HG03196 (cell line): ENCODE measurements around the gene RHOBTB3.
"Not testable (repeated sequence)": the region's sequence is repeated elsewhere in the genome, so short reads cannot be mapped to it uniquely, and the experiment has no call there.

ENCODE experiments used
- ATAC-seq: cut with Tn5 transposase; IDR thresholded peaks from one replicate; pipeline ENCODE4 v1.9.1; 2021; ENCODE audit not compliant: unreplicated experiment

The RHOBTB3 gene

DNA sequence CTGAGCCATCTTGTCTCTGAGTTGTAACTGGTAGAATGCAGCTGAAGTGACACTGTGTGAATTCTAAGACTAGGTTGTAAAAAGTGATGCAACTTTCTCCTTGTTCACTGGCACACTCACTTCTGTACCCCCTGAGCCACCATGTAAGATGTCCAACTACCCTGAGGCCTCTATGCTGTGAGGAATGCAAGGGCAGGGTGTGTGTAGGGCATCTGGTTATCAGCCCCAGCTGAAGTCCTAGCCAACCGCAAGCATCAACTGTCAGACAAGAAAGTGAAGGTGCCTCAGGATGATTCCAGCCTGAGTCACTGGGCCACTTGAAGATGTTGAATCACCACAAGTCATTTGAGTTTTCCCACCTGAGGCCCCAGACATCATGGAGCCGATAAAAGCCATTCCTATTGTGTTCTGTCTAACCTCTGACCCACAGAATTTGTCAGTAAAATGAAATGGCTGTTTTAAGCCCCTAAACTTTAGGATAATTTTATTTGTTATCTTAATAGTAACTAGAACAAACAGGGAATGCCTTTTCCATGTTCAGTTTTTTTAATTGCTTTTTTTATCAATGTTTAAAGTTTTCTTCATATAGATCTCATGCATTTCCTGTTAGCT lies 18.7 kb upstream of the RHOBTB3 start:
- ATAC-seq, result no peak

DNA sequence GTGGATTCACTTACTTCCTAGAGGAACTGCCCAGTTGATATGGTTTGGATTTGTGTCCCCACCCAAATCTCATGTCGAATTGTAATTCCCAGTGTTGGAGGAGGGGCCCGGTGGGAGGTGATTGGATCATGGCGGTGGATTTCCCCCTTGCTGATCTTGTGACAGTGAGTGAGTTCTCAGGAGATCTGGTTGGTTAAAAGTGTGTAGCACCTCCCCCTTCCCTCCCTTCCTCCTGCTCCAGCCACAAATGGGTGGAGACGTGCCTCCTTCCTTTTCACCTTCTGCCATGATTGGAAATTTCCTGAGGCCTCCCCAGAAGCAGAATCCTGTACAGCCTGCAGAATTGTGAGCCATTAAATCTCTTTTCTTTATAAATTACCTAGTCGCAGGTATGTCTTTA lies 17.9 kb upstream of the RHOBTB3 start:
- ATAC-seq, result not testable (repeated sequence)

DNA sequence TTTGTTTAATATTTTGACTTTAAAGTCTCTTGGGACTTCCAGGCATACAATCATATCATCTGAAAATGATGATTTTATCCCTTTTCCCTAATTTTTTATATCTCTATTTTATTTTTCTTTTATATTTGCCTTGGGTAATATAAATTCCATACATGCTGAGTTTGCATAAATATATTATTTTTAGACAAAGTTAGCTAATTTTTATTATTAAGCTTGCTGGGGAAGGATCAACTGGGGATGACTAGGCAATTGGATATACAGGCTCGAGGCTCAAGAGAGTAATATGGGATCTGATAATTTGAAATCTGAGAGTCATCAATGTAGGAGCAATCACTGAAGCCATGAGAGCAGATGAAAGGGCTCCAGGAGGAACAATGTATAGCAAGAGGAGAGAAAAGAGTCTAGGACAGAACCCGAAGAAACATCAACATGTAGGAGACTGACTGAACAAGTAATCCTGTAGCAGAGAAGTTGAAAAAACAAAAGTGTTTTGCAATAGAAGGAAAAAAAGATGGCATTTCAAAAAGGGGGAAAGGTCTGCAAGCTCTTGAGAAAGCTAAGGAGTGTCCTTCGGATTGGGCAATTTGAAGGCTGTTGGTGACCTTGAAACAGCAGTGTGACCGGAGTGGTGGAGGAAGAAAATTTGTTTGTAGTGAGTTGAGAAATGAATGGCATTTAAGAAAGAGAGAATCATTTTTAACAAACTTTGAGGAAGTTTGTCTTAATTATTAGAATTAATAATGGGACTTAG lies 17.0 kb upstream of the RHOBTB3 start:
- no peak for ATAC-seq

DNA sequence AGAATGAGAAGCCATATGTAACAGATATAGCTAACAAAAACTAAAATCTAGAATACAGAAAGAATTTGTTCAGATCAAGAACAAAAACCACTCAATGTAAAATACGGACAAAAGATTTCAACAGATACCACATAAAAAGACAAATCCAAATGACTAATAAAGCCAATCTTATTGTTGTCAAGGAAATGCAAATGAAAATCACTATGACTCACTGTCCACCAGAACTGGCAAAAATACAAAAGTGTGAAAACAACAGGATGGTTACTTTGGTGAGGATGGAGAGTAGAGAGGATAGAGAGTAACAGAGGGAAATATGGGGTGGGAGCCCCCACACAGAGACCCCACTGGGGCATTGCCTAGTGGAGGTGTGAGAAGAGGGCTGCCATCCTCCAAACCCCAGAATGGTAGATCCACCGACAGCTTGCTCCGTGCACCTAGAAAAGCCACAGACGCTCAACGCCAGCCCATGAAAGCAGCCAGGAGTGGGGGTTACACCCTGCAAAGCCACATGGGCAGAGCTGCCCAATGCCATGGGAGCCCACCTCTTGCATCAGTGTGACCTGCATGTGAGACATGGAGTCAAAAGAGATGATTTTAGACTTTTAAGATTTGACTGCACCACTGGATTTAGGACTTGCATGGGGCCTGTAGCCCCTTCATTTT lies 15.2 kb upstream of the RHOBTB3 start:
- no peak for ATAC-seq

DNA sequence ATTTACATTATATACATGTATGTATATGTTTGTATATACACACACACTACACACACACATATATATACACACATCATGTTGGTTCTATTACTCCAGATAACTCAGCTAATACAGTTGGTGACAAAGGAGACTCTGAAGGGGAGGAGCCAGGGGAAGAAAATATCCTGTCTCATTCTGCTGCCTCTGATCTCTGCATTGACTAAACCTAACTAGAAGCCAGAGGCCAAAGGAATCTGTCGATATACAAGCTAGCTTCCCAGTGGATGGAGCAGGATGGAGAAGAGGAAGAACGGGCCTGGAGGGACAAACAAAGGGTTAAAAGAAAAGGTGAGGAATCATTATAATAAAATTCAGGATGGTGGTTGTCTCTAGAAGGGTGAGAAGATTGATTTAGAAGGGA lies 13.7 kb upstream of the RHOBTB3 start:
- ATAC-seq, result no peak

DNA sequence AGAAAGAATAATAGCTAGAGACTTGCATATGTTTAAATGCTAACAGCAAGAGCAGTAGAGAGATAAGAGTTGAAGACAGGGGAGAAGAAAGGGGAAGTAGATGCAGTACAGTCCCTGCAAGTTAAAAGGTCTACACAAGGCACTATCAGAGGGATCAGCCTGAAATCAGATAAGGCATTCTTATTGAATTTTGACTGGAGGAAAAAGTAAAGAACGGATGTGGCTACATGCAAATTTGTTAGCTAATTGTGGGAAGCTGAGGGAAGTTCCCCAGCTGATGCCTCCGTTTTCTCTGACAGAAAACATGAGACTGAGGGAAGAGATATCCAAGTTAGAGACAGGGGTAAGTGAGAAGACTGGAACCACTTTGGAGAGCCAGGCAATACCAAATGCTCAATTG lies 12.9 kb upstream of the RHOBTB3 start:
- peak; percentile 79 for ATAC-seq

DNA sequence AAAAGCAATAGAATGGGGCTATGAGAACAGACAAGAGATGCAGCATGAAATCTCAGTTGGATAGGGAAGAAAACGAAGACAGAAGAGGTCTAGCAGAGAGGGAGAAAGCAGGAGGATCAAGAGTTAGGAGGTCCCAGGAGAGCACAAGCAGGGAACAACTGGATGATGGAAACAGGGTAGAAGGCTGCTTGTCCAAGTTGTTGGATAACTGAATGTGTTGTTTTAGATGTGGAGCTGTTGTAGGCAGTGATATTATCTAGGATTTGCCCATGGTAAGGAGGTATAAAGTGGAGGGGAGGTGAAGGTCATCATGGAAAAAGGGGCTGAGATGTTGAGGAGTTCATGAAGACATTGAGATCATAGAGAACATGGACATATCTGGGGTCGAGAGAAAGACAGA lies 12.4 kb upstream of the RHOBTB3 start:
- ATAC-seq, result no peak

DNA sequence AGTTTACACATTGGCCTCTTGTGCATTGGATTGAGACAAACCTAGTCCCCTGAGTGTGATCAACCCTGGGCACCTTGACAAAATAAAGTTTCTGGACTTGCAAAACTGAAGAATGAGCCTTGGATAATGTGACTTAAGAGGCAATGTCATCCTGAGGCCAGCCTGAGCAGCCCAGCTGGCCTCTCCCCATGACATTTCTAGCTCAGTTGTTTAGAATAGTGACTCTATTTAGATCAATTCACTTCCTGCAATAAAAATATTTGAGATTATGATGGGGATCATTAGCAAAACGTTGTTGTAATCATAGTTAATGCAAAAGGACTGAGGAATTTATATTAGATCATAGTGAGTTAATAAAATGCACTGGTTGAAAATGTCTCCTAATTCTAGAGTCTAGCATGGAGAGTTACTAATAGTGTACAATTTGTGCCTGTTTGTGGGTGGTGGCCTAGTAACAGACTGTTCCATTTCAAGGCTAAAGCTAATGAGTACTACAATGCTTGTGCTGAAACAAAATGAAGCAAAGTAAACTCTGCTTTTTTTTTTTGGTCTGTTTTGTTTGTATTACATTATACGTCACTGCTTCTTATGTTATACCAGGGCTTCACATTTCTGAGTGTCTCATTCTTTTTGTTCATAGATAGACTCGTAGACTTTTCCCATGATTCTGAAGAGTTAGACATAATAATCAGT lies 10.9 kb upstream of the RHOBTB3 start:
- no peak for ATAC-seq

DNA sequence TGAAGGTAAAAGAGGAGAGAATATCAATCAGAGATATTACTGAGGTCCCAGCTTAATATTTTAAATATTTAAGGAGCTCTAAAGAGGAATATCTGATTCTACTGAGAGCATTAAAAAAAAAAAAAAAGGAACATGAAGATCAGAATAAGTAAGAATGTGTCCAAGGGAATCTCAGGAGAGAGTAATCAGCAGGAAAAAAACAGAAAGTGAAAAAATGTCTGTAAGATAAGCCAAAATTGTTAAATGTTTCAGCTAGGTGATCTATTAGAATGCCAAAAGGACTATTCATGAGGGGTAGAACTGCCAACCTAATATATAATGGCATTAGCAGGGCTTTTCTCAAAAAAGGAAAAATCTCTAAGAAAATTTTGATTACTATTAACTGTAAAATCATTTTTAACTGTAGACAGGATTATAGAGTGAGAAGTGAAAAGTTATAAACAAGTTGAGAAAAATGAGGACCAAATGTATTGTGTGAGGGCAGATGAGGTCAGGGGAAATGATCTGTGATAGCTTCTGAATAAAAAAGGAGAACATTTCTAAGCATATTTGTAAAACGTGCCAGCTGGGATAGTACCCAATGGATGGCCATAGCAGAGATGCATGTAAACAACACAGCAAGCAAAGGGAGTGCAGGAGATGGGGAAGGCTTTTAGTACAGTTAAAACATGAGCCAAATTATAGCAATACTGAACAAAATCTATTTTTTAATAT lies 9.4 kb upstream of the RHOBTB3 start:
- ATAC-seq, result no peak

DNA sequence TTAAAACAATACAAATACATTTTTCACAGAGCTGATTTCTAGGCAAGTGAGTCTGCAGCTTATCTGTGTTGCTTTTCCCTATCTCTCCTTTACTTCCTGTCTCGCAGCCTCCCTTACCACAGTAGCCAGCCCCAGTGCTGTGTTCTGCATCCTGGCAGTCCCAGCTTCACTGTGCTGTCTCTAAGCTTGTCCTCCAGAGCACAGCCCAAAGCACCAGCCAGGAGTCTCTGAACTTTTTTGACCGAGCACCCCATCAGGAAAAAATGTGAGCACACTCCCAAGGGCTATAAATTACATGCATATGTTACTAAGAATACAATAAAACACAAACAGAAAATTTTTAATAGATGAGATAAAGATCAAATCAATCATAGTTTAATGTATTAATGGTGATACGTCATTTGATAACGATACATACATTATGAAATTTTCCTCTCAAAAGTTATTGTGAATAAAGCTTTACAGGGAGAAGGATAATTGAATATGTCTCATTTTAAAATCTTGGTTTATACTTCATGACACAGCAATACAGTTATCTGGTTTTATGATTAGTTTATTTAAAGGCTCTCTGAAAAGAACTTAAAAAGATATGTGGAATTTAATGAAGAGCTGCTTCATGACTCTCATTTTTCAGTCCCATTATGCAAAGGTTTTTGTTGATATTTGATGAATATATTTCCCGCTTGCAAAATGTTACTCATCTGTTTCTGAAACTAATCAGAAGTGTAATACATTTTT lies 7.3 kb upstream of the RHOBTB3 start:
- ATAC-seq, result no peak

DNA sequence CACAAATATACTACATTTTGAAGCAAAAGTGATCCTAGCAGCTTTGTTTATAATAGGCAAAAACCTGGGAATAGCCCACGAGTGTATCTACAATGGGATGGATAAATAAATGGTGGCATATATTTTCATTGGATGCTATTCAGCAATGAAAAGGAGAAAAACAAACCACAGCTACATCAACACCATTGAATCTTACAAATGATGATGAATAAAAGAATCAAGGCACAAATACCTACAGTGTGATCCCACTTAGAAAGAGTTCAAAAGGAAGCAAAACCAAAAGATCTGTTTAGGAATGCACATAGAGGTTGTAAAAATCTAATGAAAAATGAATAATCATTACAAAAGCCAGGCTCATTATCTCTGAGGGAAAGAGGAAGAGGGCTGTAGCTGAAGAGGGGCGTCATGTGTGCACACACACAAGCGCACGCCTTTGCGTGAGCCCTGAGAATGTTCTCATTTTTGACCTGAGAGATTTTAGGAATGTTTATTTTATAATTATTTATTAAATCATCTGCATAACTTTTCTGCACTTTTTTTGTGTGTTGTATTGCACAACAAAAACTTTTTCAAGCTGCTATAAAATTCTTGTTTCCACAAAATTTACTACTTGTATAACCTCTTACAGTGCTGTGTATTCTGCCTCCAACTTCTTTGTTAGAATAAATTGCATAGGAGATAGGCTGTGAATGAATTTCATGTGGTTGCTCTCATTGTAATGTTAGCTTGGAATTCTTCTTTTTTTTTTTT lies 5.9 kb upstream of the RHOBTB3 start:
- ATAC-seq, result no peak

DNA sequence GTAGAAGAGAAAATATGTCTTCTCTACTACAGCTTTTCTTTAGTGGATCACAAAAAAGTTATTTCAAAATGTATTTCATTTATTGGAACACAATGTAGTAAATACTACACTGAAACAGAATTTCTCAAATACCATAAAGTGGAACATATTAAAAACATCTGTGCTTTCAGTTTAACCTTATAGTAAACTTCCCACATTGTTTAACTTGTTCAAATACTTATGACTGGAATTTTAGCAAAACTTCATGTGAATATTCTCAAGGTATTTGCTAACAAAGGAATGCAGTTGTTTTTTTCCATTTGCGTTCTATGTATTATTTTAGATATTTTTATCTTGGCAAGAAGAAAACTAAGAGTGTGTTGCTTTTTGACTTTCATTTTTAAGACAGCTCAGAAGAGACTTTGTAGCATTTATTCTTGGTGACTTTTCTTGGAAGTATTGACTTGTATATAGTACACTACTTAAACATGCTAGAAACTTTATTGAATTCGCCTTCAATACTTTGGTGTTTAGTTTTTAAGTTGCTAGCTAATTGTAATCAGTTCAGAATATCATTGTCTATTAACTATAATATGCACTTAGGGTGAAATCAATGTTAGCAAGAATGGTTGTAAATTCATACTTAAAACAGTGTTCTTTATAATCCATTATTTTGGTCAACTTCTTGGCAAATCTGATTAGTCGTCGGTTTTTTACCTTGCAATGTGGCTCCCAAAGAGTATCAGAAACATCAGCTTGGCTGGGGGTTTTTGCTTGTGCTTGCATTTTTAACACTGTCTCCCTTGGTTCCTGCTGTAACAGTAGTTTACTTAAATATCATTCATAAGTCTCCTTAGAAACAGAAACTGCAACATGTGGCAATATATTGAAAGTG lies 5.0 kb upstream of the RHOBTB3 start:
- peak; percentile 28 for ATAC-seq

DNA sequence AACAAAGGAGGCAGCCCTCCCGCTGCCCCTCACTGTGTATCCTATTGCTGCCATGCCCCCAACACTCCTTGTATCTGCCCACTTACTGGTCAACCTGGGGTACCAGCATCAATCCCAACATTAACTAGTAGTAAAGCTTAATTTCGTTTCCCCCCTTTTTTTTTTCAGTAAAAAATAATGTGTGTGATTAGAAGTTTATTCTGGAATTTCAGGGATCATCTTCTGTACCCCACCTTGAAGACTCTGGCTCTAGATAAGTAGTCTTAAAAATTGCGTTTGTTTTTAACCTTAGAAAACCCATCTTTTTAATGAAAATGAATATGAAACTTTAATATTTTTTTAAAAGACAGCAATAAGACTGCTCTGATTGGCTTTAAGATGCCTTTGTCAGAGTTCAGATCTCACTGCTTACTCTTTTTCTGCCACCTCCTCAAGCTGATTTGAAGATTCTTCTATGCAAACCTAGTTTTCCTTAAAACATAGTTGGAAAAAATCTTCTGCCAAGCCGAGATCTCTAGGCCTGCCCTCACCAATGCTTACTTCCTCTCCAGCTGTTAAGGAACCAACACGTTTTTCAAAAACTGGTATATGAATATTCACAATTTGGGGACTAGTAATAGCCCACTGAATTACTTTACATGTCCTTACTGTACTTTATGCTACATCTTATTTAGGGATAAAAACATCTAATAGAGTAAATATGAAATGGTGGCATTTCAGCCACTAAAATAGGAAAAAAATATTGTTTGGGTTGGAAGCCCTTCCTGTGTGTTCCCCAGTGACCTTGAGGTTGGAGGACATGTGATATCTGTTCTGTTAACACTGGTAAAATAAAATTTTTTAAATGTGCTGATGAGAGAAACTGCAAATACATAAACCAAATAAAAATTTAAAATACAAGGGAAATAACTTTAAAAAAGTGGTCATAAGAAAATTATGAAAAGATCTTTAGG lies 4.0 kb upstream of the RHOBTB3 start:
- ATAC-seq, result no peak

DNA sequence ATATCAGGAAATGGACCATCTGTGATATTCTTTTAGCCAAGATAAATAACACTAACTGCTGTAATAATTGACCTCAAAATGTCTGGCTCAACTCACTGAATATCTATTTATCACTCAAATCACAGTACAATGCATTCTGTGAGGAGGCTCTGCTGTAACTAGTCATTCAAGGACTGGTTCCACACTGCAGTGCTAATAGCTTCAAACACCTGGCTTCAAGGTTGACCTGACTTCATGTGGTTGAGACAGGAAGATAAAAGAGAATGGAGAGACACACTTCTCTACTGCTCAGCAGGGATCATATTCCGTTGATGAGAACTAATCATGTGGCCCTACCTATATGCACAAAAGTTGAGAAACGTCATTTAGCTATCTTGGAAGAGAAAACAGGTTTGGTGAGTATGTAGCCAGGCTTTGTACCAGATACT lies 3.4 kb upstream of the RHOBTB3 start:
- no peak for ATAC-seq

DNA sequence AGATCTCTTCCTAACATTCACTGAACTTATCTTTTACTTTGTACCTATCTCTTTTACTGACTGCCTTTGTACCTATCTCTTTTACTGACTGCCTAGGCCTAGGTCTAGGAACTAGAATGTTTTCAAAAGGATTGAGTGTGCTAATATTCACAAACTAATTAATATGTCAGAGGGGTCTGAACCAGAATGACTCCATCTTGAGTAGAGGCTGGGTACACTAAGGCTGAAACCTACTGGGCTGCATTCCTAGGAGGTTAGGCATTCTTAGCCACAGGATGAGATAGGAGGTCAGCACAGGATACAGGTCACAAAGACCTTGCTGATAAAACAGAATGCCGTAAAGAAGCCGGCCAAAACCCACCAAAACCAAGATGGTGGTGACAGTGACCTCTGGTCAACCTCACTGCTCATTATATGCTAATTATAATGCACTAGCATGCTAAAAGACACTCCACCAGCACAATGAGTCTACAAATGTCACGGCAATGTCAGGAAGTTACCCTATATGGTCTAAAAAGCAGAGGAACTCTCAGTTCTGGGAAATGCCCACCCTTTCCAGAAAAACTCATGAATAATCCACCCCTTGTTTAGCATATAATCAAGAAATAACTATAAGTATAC lies 2.5 kb upstream of the RHOBTB3 start:
- ATAC-seq, result no peak

DNA sequence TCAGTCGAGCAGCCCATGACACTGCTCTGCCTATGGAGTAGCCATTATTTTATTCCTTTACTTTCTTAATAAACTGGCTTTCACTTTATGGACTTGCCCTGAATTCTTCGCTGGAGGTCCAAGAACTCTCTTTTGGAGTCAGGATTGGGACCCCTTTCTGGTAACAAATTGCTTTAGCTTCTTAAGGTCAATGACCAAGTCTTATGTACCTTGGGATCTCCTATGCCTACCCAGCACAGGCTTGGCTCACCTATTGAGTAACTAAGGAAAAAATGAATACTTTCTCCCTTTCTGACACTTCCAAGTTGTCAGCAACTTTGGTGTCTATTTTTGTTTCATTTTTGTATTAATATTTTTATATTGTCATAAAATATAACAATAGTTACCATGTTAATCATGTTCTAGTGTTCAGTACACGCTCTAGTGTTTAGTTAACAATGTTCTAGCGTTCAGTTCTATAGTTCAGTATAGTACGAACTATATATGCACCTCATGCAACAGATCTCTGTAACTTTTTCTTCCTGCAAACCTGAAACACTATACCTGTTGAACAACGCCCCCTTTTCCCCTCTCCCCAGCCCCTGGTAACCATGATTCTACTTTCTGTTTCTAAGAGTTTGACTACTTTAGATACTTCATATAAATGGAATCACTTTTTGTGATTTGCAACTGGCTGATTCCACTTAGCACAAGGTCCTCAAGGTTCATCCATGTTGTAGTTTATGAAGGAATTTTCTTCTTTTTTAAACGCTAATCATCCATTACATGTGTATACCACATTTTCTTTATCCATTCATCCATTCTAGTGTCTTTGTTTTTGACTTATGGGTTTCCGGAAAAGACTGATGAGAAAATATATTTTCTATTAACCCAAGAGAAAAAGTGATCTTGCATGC lies 1.8 kb upstream of the RHOBTB3 start:
- ATAC-seq, result no peak
